MG63 (cell line): ENCODE measurements around the gene ACE2. TPM values are rescaled to one million over a fixed set of nuclear protein-coding genes. Genes with fewer than 3 reads are reported as not detected.

Experiments used
- DNase-seq: peaks from one replicate; pipeline ENCODE4 v3.0.0-alpha.2; 2020
- H3K27me3 ChIP-seq: fragments of 250-450 bp; sonication (Bioruptor Pico); 2 replicates; pipeline ENCODE4 v1.5.1; 2020; ENCODE audit warnings: mild to moderate bottlenecking, moderate library complexity
- H3K36me3 ChIP-seq: fragments of 250-450 bp; sonication (Bioruptor Pico); 2 replicates; pipeline ENCODE4 v1.5.1; 2020; ENCODE audit warnings: mild to moderate bottlenecking, moderate library complexity
- H3K4me3 ChIP-seq: fragments of 250-450 bp; sonication (Bioruptor Pico); 2 replicates; pipeline ENCODE4 v1.5.1; 2020; ENCODE audit warnings: mild to moderate bottlenecking, moderate library complexity
- H3K9me3 ChIP-seq: fragments of 250-450 bp; sonication (Bioruptor Pico); 2 replicates; pipeline ENCODE4 v1.5.1; 2020; ENCODE audit warnings: mild to moderate bottlenecking, moderate library complexity
- total RNA-seq: library from RNA; depleted of rRNA; stranded (reverse); fragments of >200 nt; shearing (Covaris generic); gene quantifications from 2 replicates; pipeline ENCODE4 v1.2.3, GENCODE V29; 2014; ENCODE audit warnings: low replicate concordance

The ACE2 gene
- total RNA-seq, 1 experiment from 2014 or later: not detected

GRCh38 chrX:15599461-15599860 is 1.3 kb downstream of the ACE2 start:
- Histone ChIP-seq H3K27me3 (no peaks in the 10 kb centered on the region), H3K9me3 (no peaks in the 10 kb centered on the region), H3K36me3 (no peaks in the 10 kb centered on the region), H3K4me3 (no peak overlapping the region)
- DNase-seq: no peak

GRCh38 chrX:15598026-15598425 is 2.7 kb downstream of the ACE2 start:
- no peaks in the 10 kb centered on the region for H3K9me3 ChIP-seq
- no peaks in the 10 kb centered on the region for H3K27me3 ChIP-seq
- no peak overlapping the region for H3K4me3 ChIP-seq
- no peaks in the 10 kb centered on the region for H3K36me3 ChIP-seq
- DNase-seq: no peak

GRCh38 chrX:15594371-15594770 is 6.4 kb downstream of the ACE2 start:
- Histone ChIP-seq H3K4me3 (no peak overlapping the region), H3K27me3 (no peaks in the 10 kb centered on the region), H3K9me3 (no peaks in the 10 kb centered on the region), H3K36me3 (no peaks in the 10 kb centered on the region)
- no peak for DNase-seq

- Histone ChIP-seq H3K4me3 (no peak overlapping the region), H3K9me3 (no peaks in the 10 kb centered on the region), H3K27me3 (no peaks in the 10 kb centered on the region), H3K36me3 (no peaks in the 10 kb centered on the region)
- peak; percentile 67 for DNase-seq
Measured at GRCh38 chrX:15579778-15580747, 20.7 kb downstream of the ACE2 start.

GRCh38 chrX:15576019-15576418 is 24.7 kb downstream of the ACE2 start:
- H3K27me3 ChIP-seq: no peaks in the 10 kb centered on the region
- DNase-seq: no peak
- no peak overlapping the region for H3K4me3 ChIP-seq
- H3K36me3 ChIP-seq: no peaks in the 10 kb centered on the region
- no peaks in the 10 kb centered on the region for H3K9me3 ChIP-seq

- Histone ChIP-seq H3K4me3 (no peak overlapping the region), H3K9me3 (no peaks in the 10 kb centered on the region), H3K27me3 (no peaks in the 10 kb centered on the region), H3K36me3 (no peaks in the 10 kb centered on the region)
- no peak for DNase-seq
Measured at GRCh38 chrX:15574017-15574416, 26.7 kb downstream of the ACE2 start.

GRCh38 chrX:15570145-15570544 is 30.6 kb downstream of the ACE2 start:
- no peaks in the 10 kb centered on the region for H3K36me3 ChIP-seq
- DNase-seq: no peak
- H3K4me3 ChIP-seq: no peak overlapping the region
- H3K27me3 ChIP-seq: no peaks in the 10 kb centered on the region
- H3K9me3 ChIP-seq: no peaks in the 10 kb centered on the region

- Histone ChIP-seq H3K36me3 (no peaks in the 10 kb centered on the region), H3K9me3 (no peaks in the 10 kb centered on the region), H3K4me3 (no peak overlapping the region), H3K27me3 (no peaks in the 10 kb centered on the region)
- no peak for DNase-seq
Measured at GRCh38 chrX:15567886-15568616, 32.7 kb downstream of the ACE2 start.

GRCh38 chrX:15567267-15567666 is 33.5 kb downstream of the ACE2 start:
- no peak for DNase-seq
- H3K27me3 ChIP-seq: no peaks in the 10 kb centered on the region
- H3K9me3 ChIP-seq: no peaks in the 10 kb centered on the region
- no peaks in the 10 kb centered on the region for H3K36me3 ChIP-seq
- no peak overlapping the region for H3K4me3 ChIP-seq

GRCh38 chrX:15566244-15566643 is 34.5 kb downstream of the ACE2 start:
- no peaks in the 10 kb centered on the region for H3K27me3 ChIP-seq
- H3K4me3 ChIP-seq: no peak overlapping the region
- no peaks in the 10 kb centered on the region for H3K36me3 ChIP-seq
- no peaks in the 10 kb centered on the region for H3K9me3 ChIP-seq
- DNase-seq: no peak

- Histone ChIP-seq H3K27me3 (no peaks in the 10 kb centered on the region), H3K4me3 (no peak overlapping the region), H3K36me3 (no peaks in the 10 kb centered on the region), H3K9me3 (no peaks in the 10 kb centered on the region)
- peak; percentile 73 for DNase-seq
Measured at GRCh38 chrX:15564981-15565579, 35.7 kb downstream of the ACE2 start.

- H3K4me3 ChIP-seq: no peak overlapping the region
- no peak for DNase-seq
- H3K36me3 ChIP-seq: no peaks in the 10 kb centered on the region
- no peaks in the 10 kb centered on the region for H3K9me3 ChIP-seq
- no peaks in the 10 kb centered on the region for H3K27me3 ChIP-seq
Measured at GRCh38 chrX:15563056-15563455, 37.7 kb downstream of the ACE2 start.

GRCh38 chrX:15560924-15561323 is 39.8 kb downstream of the ACE2 start:
- Histone ChIP-seq H3K4me3 (no peak overlapping the region), H3K27me3 (no peaks in the 10 kb centered on the region), H3K36me3 (no peaks in the 10 kb centered on the region), H3K9me3 (no peaks in the 10 kb centered on the region)
- DNase-seq: no peak

GRCh38 chrX:15559227-15559626 is 41.5 kb downstream of the ACE2 start:
- Histone ChIP-seq H3K9me3 (no peaks in the 10 kb centered on the region), H3K36me3 (no peaks in the 10 kb centered on the region), H3K4me3 (no peak overlapping the region), H3K27me3 (no peaks in the 10 kb centered on the region)
- no peak for DNase-seq

- DNase-seq: no peak
- no peaks in the 10 kb centered on the region for H3K36me3 ChIP-seq
- no peak overlapping the region for H3K4me3 ChIP-seq
- H3K27me3 ChIP-seq: no peaks in the 10 kb centered on the region
- no peaks in the 10 kb centered on the region for H3K9me3 ChIP-seq
Measured at GRCh38 chrX:15549189-15550012, 51.4 kb downstream of the ACE2 start.

GRCh38 chrX:15547356-15547755 is 53.4 kb downstream of the ACE2 start:
- no peak for DNase-seq
- Histone ChIP-seq H3K36me3 (no peaks in the 10 kb centered on the region), H3K9me3 (no peaks in the 10 kb centered on the region), H3K27me3 (no peaks in the 10 kb centered on the region), H3K4me3 (no peak overlapping the region)
